GM12892 (cell line): ENCODE measurements around the gene GATB.

Experiments used
- POLR2A ChIP-seq: IDR thresholded peaks from 2 replicates; pipeline ENCODE4 v1.6.1; 2011; ENCODE audit warnings: low read depth, low read length, control low read depth
- POLR2AphosphoS5 ChIP-seq: IDR thresholded peaks from 2 replicates; pipeline ENCODE4 v1.6.1; 2011; ENCODE audit warnings: low read depth, low read length, control low read depth
- TAF1 ChIP-seq: IDR thresholded peaks from 2 replicates; pipeline ENCODE4 v1.6.1; 2011; ENCODE audit warnings: low read depth, mild to moderate bottlenecking, control low read depth, low read length, borderline replicate concordance

DNA sequence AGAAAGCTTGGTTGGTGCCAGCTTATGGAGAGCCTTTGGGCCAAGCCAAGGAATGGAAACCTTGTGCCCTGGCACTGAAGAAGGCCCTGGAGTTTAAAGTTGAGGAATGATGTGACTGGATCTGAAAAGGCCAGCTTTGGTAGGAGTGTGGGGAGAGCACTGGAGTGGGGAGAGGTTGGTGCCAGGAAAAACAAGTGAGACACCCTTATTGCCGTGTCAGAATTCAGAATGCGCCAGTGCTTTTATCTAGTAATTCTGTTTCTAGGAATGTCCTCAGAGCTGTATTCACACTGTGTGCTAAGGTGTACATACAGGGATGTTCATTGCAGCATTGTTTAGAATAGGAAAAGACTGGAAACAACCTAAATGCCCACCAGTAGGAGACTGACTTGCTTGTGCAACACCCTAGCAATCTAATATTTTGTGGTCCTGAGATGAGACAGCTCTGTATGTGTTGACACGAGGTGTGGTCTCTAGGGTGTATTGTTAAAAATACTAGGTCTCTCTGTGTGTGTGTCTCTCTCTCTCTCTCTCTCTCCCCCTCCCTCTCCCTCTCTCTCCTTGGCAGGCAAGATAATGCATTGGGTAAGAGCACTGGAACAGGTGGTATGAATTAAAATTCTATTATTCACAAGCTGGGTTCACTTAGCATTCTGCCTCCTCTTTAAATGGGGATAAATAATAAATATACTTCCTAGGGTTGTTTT lies 107.8 kb downstream of the GATB start:
- TF ChIP-seq POLR2A (no peak), POLR2AphosphoS5 (no peak), TAF1 (no peak)
